HepG2 (cell line): ENCODE data around the gene NEK6. TPM values are rescaled to one million over a fixed set of nuclear protein-coding genes. Genes with fewer than 3 reads are reported as not detected.
A peak's percentile ranks its signal among the peaks of the same experiment; 100 is the strongest.

Experiments used
- CERS6 ChIP-seq: sonication (generic); formaldehyde crosslinking; IDR thresholded peaks from 2 replicates; pipeline ENCODE4 v1.5.0; 2020; ENCODE audit warnings: missing genetic modification reagents
- ELF3 ChIP-seq: IDR thresholded peaks from 2 replicates; pipeline ENCODE4 v1.6.1; 2016; ENCODE audit warnings: missing genetic modification reagents, missing compliant biosample characterization
- FOXM1 ChIP-seq: sonication (generic); formaldehyde crosslinking; IDR thresholded peaks from 2 replicates; pipeline ENCODE4 v1.5.0; 2020; ENCODE audit warnings: missing genetic modification reagents
- GTF3A ChIP-seq: sonication (generic); formaldehyde crosslinking; conservative IDR thresholded peaks from 2 replicates; pipeline ENCODE4 v1.4.0; 2020; ENCODE audit warnings: mild to moderate bottlenecking, missing genetic modification reagents
- HDAC6 ChIP-seq: fragments of 200-600 bp; sonication (generic); IDR thresholded peaks from 2 replicates; pipeline ENCODE4 v1.7.0; 2017; ENCODE audit warnings: mild to moderate bottlenecking, antibody characterized with exemption, low read length, low read depth
- MEIS1 ChIP-seq: sonication (generic); formaldehyde crosslinking; IDR thresholded peaks from 2 replicates; pipeline ENCODE4 v1.9.0; 2021; ENCODE audit warnings: mild to moderate bottlenecking, missing genetic modification reagents, moderate library complexity, borderline replicate concordance
- MIER2 ChIP-seq: IDR thresholded peaks from 2 replicates; pipeline ENCODE4 v1.6.1; 2016; ENCODE audit warnings: missing biosample characterization, missing genetic modification reagents
- PPARG ChIP-seq: conservative IDR thresholded peaks from 2 replicates; pipeline ENCODE4 v1.6.1; 2016; ENCODE audit warnings: missing biosample characterization, missing genetic modification reagents
- SATB2 ChIP-seq: sonication (generic); formaldehyde crosslinking; IDR thresholded peaks from 2 replicates; pipeline ENCODE4 v1.5.0; 2020; ENCODE audit warnings: missing genetic modification reagents
- SMAD1 ChIP-seq: sonication (generic); formaldehyde crosslinking; IDR thresholded peaks from 2 replicates; pipeline ENCODE4 v1.4.0; 2020; ENCODE audit warnings: missing genetic modification reagents, low read depth, mild to moderate bottlenecking, borderline replicate concordance
- UBTF ChIP-seq: sonication (generic); formaldehyde crosslinking; IDR thresholded peaks from 2 replicates; pipeline ENCODE4 v1.4.0; 2020; ENCODE audit warnings: mild to moderate bottlenecking, missing genetic modification reagents
- ZNF180 ChIP-seq: sonication (generic); formaldehyde crosslinking; IDR thresholded peaks from 2 replicates; pipeline ENCODE4 v1.4.0; 2020; ENCODE audit warnings: low read depth, missing genetic modification reagents, borderline replicate concordance
- ZNF280D ChIP-seq: sonication (generic); formaldehyde crosslinking; IDR thresholded peaks from 2 replicates; pipeline ENCODE4 v1.5.1; 2020; ENCODE audit warnings: mild to moderate bottlenecking, missing genetic modification reagents
- ZNF549 ChIP-seq: sonication (generic); formaldehyde crosslinking; IDR thresholded peaks from 2 replicates; pipeline ENCODE4 v1.5.0; 2020; ENCODE audit warnings: missing genetic modification reagents
- ZNF678 ChIP-seq: sonication (generic); formaldehyde crosslinking; IDR thresholded peaks from 2 replicates; pipeline ENCODE4 v1.4.0; 2020; ENCODE audit warnings: mild to moderate bottlenecking, missing genetic modification reagents
- polyA plus RNA-seq, 8 experiments: library from polyadenylated mRNA; depleted of rRNA in 3 of 8; stranded (reverse) in 7 of 8; unstranded in 1 of 8; fragments of >200 nt; fragmentation: Illumina TruSeq in 4 of 8; extraction: Trizol in 4 of 8; gene quantifications; 2 replicates each; pipeline versions ENCODE4 v1.2.1 to v1.2.3, GENCODE V29; 2011 to 2016; ENCODE audit warnings: low read depth in 4 of 8, missing spikeins in 1 of 8, mixed read lengths in 1 of 8; ENCODE audit not compliant: insufficient read depth in 1 of 8
- total RNA-seq, 5 experiments: library from RNA; depleted of rRNA; stranded (reverse); fragments of >200 nt; fragmentation: Illumina TruSeq; extraction: Trizol; gene quantifications; 2 replicates each; pipeline ENCODE4 v1.2.3, GENCODE V29; 2016; ENCODE audit warnings: low read depth in 1 of 5
- TF ChIP-seq, protein P1 (sequence below): sonication (generic); formaldehyde crosslinking; IDR thresholded peaks from 2 replicates; pipeline ENCODE4 v1.4.0; 2020; ENCODE audit warnings: missing genetic modification reagents
- TF ChIP-seq, protein P2 (sequence below): sonication (generic); formaldehyde crosslinking; IDR thresholded peaks from 2 replicates; pipeline ENCODE4 v1.4.0; 2020; ENCODE audit warnings: missing genetic modification reagents, mild to moderate bottlenecking, borderline replicate concordance

NEK6 gene
- total and polyA plus RNA-seq, 2 of the 13 experiments (the other 11 are each of a cell fraction or from before 2014, with no cell fraction given) = 30.4 to 119 TPM

- TF ChIP-seq GTF3A (CRISPR knock-in tag) (no peak), ELF3 (CRISPR knock-in tag) (peak; percentile 45; the same call in 1 of the 2 replicates), MIER2 (no peak; the same call in 1 of the 2 replicates), PPARG (CRISPR knock-in tag) (peak; percentile 86), ZNF180 (CRISPR knock-in tag) (no peak), SATB2 (CRISPR knock-in tag) (no peak), ZNF678 (no peak), HDAC6 (no peak), CERS6 (CRISPR knock-in tag) (no peak), FOXM1 (CRISPR knock-in tag) (no peak), SMAD1 (CRISPR knock-in tag) (no peak), ZNF280D (CRISPR knock-in tag) (0 out of 2 replicates have a peak, but pooled peaks have one; percentile 27), UBTF (CRISPR knock-in tag) (peak; percentile 19; the same call in 1 of the 2 replicates), ZNF549 (CRISPR knock-in tag) (no peak), MEIS1 (CRISPR knock-in tag) (no peak)
- TF ChIP-seq, protein P1, sequence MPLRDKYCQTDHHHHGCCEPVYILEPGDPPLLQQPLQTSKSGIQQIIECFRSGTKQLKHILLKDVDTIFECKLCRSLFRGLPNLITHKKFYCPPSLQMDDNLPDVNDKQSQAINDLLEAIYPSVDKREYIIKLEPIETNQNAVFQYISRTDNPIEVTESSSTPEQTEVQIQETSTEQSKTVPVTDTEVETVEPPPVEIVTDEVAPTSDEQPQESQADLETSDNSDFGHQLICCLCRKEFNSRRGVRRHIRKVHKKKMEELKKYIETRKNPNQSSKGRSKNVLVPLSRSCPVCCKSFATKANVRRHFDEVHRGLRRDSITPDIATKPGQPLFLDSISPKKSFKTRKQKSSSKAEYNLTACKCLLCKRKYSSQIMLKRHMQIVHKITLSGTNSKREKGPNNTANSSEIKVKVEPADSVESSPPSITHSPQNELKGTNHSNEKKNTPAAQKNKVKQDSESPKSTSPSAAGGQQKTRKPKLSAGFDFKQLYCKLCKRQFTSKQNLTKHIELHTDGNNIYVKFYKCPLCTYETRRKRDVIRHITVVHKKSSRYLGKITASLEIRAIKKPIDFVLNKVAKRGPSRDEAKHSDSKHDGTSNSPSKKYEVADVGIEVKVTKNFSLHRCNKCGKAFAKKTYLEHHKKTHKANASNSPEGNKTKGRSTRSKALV (CRISPR knock-in tag) = no peak
- TF ChIP-seq, protein P2, sequence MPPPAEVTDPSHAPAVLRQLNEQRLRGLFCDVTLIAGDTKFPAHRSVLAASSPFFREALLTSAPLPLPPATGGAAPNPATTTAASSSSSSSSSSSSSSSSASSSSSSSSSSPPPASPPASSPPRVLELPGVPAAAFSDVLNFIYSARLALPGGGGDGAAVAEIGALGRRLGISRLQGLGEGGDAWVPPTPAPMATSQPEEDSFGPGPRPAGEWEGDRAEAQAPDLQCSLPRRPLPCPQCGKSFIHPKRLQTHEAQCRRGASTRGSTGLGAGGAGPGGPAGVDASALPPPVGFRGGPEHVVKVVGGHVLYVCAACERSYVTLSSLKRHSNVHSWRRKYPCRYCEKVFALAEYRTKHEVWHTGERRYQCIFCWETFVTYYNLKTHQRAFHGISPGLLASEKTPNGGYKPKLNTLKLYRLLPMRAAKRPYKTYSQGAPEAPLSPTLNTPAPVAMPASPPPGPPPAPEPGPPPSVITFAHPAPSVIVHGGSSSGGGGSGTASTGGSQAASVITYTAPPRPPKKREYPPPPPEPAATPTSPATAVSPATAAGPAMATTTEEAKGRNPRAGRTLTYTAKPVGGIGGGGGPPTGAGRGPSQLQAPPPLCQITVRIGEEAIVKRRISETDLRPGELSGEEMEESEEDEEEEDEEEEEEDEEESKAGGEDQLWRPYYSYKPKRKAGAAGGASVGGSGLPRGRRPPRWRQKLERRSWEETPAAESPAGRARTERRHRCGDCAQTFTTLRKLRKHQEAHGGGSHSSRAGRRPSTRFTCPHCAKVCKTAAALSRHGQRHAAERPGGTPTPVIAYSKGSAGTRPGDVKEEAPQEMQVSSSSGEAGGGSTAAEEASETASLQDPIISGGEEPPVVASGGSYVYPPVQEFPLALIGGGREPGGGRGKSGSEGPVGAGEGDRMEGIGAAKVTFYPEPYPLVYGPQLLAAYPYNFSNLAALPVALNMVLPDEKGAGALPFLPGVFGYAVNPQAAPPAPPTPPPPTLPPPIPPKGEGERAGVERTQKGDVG (CRISPR knock-in tag) = 0 out of 2 replicates have a peak, but pooled peaks have one; percentile 32
Observed at GRCh38 chr9:124282442-124283227, 24.9 kb downstream of the NEK6 start (continued).
